ENCODE data around the gene PDE4C. TPM values are rescaled to one million over a fixed set of nuclear protein-coding genes. Genes with fewer than 3 reads are reported as not detected.
"Not testable (repeated sequence)": the region's sequence is repeated elsewhere in the genome, so short reads cannot be mapped to it uniquely, and the experiment has no call there.

The PDE4C gene
- total RNA-seq, 3 donors from 2014 or later = 2.5 to 7.7 (median 6.2) TPM

GRCh38 chr19:18211683-18212082, 14.6 kb downstream of the PDE4C start:
- DNase-seq (no peak), ATAC-seq (no peak)
- no peaks in the 10 kb centered on the region for H3K36me3 ChIP-seq (ENCODE audit: low read depth)
- no peaks in the 10 kb centered on the region for H3K9me3 ChIP-seq
- intact Hi-C loops (cut with DNase I, micrococcal nuclease) = loop anchor here in 1 of 2 donors (5.0 kb wide), 1 partner anchor 36 kb away; no protein-coding TSS in a partner anchor
- H3K4me3 ChIP-seq = no peak overlapping the region
- H3K4me1 ChIP-seq (ENCODE audit: low read depth) = no peaks in the 10 kb centered on the region
- TF ChIP-seq CTCF (IDR thresholded peaks at IDR 0.05) = no peak

GRCh38 chr19:18209912-18210311, 16.3 kb downstream of the PDE4C start:
- DNase-seq; H3K36me3 ChIP-seq (ENCODE audit: low read depth); ATAC-seq; H3K9me3 ChIP-seq; H3K4me1 ChIP-seq (ENCODE audit: low read depth); H3K4me3 ChIP-seq: not testable (repeated sequence)
- intact Hi-C loops (cut with DNase I, micrococcal nuclease) = loop anchor here (5.0 to 10.0 kb wide), 2 partner anchors 37 to 45 kb away; a partner anchor contains a TSS

GRCh38 chr19:18208098-18208951, 17.9 kb downstream of the PDE4C start:
- intact Hi-C loops (cut with DNase I, micrococcal nuclease) = loop anchor here in 1 of 2 donors (10.0 kb wide), 1 partner anchor 46 kb away; a partner anchor contains a TSS
- Histone ChIP-seq H3K4me1 (ENCODE audit: low read depth) (peaks cover under 1% of the 10 kb centered on the region), H3K36me3 (ENCODE audit: low read depth) (peaks cover 5% of the 10 kb centered on the region), H3K4me3 (no peak overlapping the region), H3K9me3 (no peaks in the 10 kb centered on the region)
- peak; percentile 32 for TF ChIP-seq CTCF (IDR thresholded peaks at IDR 0.05)
- DNase-seq = peak in 2 of 3 donors; percentile 56 to 71
- ATAC-seq = no peak

GRCh38 chr19:18206018-18206417, 20.2 kb downstream of the PDE4C start:
- DNase-seq (no peak), ATAC-seq (no peak)
- intact Hi-C loops (cut with DNase I, micrococcal nuclease) = loop anchor here in 1 of 2 donors (10.0 kb wide), 1 partner anchor 49 kb away; a partner anchor contains a TSS
- H3K36me3 ChIP-seq (ENCODE audit: low read depth) = peaks cover 5% of the 10 kb centered on the region
- TF ChIP-seq CTCF (IDR thresholded peaks at IDR 0.05) = no peak
- peaks cover 9% of the 10 kb centered on the region for H3K4me1 ChIP-seq (ENCODE audit: low read depth)
- H3K4me3 ChIP-seq = no peak overlapping the region
- H3K9me3 ChIP-seq = no peaks in the 10 kb centered on the region

- intact Hi-C loops (cut with DNase I, micrococcal nuclease) = loop anchor here in 1 of 2 donors (10.0 kb wide), 1 partner anchor 49 kb away; a partner anchor contains a TSS
- DNase-seq (peak; percentile 83 to 88 (median 85)), ATAC-seq (peak; percentile 5)
Measured at GRCh38 chr19:18205200-18205892, 20.9 kb downstream of the PDE4C start.

More at GRCh38 chr19:18205200-18205892, 20.9 kb downstream of the PDE4C start:
- H3K9me3 ChIP-seq = no peaks in the 10 kb centered on the region
- H3K36me3 ChIP-seq (ENCODE audit: low read depth) = peaks cover 5% of the 10 kb centered on the region
- no peak overlapping the region for H3K4me3 ChIP-seq
- no peak for TF ChIP-seq CTCF (IDR thresholded peaks at IDR 0.05)
- H3K4me1 ChIP-seq (ENCODE audit: low read depth) = peaks cover 9% of the 10 kb centered on the region
